Nephron progenitor cell (in vitro differentiated cells): ENCODE results near the gene PARP1.
"Not testable (repeated sequence)": the region's sequence is repeated elsewhere in the genome, so short reads cannot be mapped to it uniquely, and the experiment has no call there.

Experiments used
- DNase-seq: peaks from one replicate; pipeline ENCODE4 v3.0.0; 2021
- H3K27ac Mint-ChIP-seq: 2 replicates; pipeline ENCODE4 v1.8.0; 2021; ENCODE audit warnings: mild to moderate bottlenecking, moderate library complexity, mixed read lengths
- H3K27me3 Mint-ChIP-seq: 2 replicates; pipeline ENCODE4 v1.8.0; 2021; ENCODE audit warnings: mild to moderate bottlenecking, low read depth, mixed read lengths; ENCODE audit not compliant: poor library complexity
- H3K36me3 Mint-ChIP-seq: 2 replicates; pipeline ENCODE4 v1.8.0; 2021; ENCODE audit warnings: low read depth, mixed read lengths
- H3K4me1 Mint-ChIP-seq: 2 replicates; pipeline ENCODE4 v1.8.0; 2021; ENCODE audit warnings: mixed read lengths
- H3K4me3 Mint-ChIP-seq: 2 replicates; pipeline ENCODE4 v1.8.0; 2021; ENCODE audit warnings: mild to moderate bottlenecking, moderate library complexity, mixed read lengths
- H3K9me3 Mint-ChIP-seq: 2 replicates; pipeline ENCODE4 v1.8.0; 2021; ENCODE audit warnings: mild to moderate bottlenecking, moderate library complexity, mixed read lengths
- CTCF ChIP-seq: fragments of 200-600 bp; sonication (generic); IDR thresholded peaks from 2 replicates; pipeline ENCODE4 v1.5.0; 2021; ENCODE audit warnings: antibody characterized with exemption

Gene PARP1

GRCh38 chr1:226427131-226427530 is 19.2 kb upstream of the PARP1 start:
- Mint-ChIP-seq H3K9me3 (peaks cover 5% of the 10 kb centered on the region), H3K4me1 (peaks cover 45% of the 10 kb centered on the region), H3K27ac (no peak overlapping the region), H3K4me3 (peak overlapping the region; percentile 33), H3K36me3 (no peaks in the 10 kb centered on the region), H3K27me3 (peaks cover 3% of the 10 kb centered on the region)
- DNase-seq = no peak
- no peak for TF ChIP-seq CTCF

- H3K27ac Mint-ChIP-seq, H3K9me3 Mint-ChIP-seq, H3K27me3 Mint-ChIP-seq, H3K4me3 Mint-ChIP-seq, DNase-seq, H3K36me3 Mint-ChIP-seq: not testable (repeated sequence)
- peaks cover 45% of the 10 kb centered on the region for H3K4me1 Mint-ChIP-seq
Observed at GRCh38 chr1:226426395-226426794, 18.5 kb upstream of the PARP1 start.

- H3K4me1 Mint-ChIP-seq = peaks cover 49% of the 10 kb centered on the region
- peak; percentile 32 for DNase-seq
- TF ChIP-seq CTCF = no peak
- H3K27me3 Mint-ChIP-seq = peaks cover 6% of the 10 kb centered on the region
- peaks cover 5% of the 10 kb centered on the region for H3K9me3 Mint-ChIP-seq
- H3K36me3 Mint-ChIP-seq = no peaks in the 10 kb centered on the region
- no peak overlapping the region for H3K4me3 Mint-ChIP-seq
- H3K27ac Mint-ChIP-seq = no peak overlapping the region
Observed at GRCh38 chr1:226425431-226426031, 17.6 kb upstream of the PARP1 start.

- no peak overlapping the region for H3K27ac Mint-ChIP-seq
- H3K27me3 Mint-ChIP-seq = peaks cover 6% of the 10 kb centered on the region
- H3K4me3 Mint-ChIP-seq = no peak overlapping the region
- peaks cover 43% of the 10 kb centered on the region for H3K4me1 Mint-ChIP-seq
- peaks cover 5% of the 10 kb centered on the region for H3K9me3 Mint-ChIP-seq
- no peak for DNase-seq
- H3K36me3 Mint-ChIP-seq = no peaks in the 10 kb centered on the region
- TF ChIP-seq CTCF = no peak
Observed at GRCh38 chr1:226425004-226425378, 17.1 kb upstream of the PARP1 start.

GRCh38 chr1:226424221-226425003 is 16.5 kb upstream of the PARP1 start:
- Mint-ChIP-seq H3K9me3 (peaks cover 5% of the 10 kb centered on the region), H3K27ac (no peak overlapping the region), H3K36me3 (no peaks in the 10 kb centered on the region), H3K4me1 (peaks cover 45% of the 10 kb centered on the region), H3K4me3 (no peak overlapping the region), H3K27me3 (peaks cover 3% of the 10 kb centered on the region)
- TF ChIP-seq CTCF = peak; percentile 54
- no peak for DNase-seq

GRCh38 chr1:226422478-226422877 is 14.6 kb upstream of the PARP1 start:
- H3K4me1 Mint-ChIP-seq = peaks cover 36% of the 10 kb centered on the region
- H3K27me3 Mint-ChIP-seq = peaks cover 3% of the 10 kb centered on the region
- no peak overlapping the region for H3K4me3 Mint-ChIP-seq
- H3K9me3 Mint-ChIP-seq = peaks cover 5% of the 10 kb centered on the region
- H3K36me3 Mint-ChIP-seq = no peaks in the 10 kb centered on the region
- DNase-seq = no peak
- no peak for TF ChIP-seq CTCF
- no peak overlapping the region for H3K27ac Mint-ChIP-seq
